ENCODE data around the gene BLTP3A.
"Not testable (repeated sequence)": the region's sequence is repeated elsewhere in the genome, so short reads cannot be mapped to it uniquely, and the experiment has no call there.

BLTP3A gene

DNA sequence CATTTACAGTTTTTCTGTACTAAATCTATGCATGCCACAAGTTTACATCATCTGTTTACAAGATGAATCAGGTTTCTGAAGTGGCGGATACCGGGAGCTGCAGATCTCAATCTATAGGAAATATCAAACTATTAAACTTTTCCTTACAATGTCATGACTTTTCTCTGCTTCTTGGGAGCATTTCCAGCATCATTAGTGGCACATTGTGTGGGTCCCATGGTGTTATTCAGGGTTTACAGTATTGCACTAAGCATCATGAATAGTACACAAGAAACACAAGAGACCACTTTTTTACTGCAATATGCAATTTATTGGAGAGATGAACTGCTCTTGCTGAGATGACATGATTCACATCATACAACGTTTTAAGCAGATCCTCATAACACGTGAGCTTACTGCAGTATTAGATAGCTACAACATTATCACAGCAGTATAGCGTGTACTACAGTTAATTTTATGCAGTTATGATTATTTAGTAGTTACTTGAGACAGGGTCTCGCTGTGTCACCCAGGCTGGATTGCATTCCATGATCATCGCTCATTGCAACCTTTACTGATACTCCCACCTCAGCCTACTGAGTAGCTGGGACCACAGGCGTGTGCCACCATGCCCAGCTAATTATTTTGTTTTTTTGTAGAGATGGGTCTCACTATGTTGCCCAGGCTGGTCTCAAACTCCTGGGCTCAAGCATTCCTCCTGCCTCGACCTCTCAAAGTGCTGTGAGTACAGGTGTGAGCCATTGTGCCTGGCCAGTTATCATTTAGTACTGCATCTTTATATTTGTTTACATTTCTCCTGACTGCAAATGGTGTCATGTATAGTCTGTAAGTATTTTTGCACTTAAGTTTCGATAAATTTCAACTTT lies 18.4 kb downstream of the BLTP3A start:
- Histone ChIP-seq H3K27ac (no peak overlapping the region), H3K4me3 (no peak overlapping the region)
- DNase-seq (ENCODE audit: low spot score): no peak
- TF ChIP-seq, protein P1, sequence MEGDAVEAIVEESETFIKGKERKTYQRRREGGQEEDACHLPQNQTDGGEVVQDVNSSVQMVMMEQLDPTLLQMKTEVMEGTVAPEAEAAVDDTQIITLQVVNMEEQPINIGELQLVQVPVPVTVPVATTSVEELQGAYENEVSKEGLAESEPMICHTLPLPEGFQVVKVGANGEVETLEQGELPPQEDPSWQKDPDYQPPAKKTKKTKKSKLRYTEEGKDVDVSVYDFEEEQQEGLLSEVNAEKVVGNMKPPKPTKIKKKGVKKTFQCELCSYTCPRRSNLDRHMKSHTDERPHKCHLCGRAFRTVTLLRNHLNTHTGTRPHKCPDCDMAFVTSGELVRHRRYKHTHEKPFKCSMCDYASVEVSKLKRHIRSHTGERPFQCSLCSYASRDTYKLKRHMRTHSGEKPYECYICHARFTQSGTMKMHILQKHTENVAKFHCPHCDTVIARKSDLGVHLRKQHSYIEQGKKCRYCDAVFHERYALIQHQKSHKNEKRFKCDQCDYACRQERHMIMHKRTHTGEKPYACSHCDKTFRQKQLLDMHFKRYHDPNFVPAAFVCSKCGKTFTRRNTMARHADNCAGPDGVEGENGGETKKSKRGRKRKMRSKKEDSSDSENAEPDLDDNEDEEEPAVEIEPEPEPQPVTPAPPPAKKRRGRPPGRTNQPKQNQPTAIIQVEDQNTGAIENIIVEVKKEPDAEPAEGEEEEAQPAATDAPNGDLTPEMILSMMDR (IDR thresholded peaks at IDR 0.05): no peak

DNA sequence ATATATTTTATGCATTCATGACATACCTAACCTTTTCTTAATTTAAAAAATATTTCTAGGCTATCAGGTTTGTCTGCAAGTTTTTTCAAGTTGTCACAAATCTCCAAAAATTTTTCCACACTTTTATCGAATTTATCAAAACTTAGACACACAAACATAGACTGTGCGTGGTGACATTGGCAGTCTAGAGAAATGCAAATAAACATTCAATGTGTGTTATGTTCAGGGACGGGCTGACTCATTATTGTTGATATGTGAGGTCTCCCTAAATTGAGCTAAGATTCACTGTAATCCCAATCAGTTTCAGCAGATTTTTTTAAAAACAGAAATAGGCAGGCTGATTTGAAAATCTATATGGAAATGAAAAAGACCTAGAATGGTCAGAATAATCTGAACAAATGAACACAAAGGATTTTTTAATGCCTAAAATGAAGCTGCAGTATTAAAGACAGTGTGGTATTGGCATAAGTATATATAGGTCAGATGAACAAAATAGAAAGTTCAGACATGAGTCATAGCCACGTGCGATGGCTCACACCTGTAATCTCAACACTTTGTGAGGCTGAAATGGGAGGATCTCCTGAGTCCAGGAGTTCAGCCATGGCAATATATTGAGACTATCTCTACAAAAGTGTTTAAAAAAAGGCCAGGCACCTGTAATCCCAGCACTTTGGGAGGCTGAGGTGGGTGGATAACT lies 19.2 kb downstream of the BLTP3A start:
- Histone ChIP-seq H3K27ac (no peak overlapping the region), H3K4me3 (no peak overlapping the region)
- no peak for DNase-seq (ENCODE audit: low spot score)
- TF ChIP-seq, protein P1 (IDR thresholded peaks at IDR 0.05): no peak

DNA sequence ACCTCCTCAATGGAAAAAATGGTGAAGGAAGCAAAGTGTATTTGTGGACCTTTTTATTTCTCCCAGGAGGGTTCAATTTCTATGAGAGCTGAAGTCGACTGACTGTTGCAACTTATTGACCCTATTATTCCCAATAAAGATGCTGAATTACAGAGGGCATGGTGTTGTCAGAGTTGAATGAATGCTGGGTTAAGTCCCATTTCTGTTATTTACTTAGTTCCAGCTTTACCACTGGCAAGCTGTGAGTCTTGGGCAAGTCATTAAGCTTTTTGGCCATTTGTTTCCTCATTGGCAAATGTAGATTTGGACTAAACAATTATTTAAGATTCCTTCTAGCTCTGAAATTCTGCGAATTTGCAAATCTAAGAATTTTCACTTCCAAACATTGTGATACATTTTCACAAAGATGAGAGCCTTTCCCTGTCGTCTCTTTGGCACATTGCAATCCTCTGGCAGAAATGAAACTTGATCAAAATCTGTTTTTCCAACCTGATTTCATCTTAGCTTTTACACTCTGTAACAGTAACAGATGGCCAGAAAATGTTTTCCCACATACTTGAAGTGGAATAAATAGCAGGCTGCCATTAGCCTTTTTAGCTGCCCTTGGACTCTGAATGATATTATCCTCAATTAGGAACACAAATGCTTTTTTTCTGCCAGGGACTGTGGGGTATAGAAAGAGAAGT lies 21.3 kb downstream of the BLTP3A start:
- no peak for DNase-seq (ENCODE audit: low spot score)
- Histone ChIP-seq H3K27ac (no peak overlapping the region), H3K4me3 (no peak overlapping the region)
- TF ChIP-seq, protein P1 (IDR thresholded peaks at IDR 0.05): no peak

DNA sequence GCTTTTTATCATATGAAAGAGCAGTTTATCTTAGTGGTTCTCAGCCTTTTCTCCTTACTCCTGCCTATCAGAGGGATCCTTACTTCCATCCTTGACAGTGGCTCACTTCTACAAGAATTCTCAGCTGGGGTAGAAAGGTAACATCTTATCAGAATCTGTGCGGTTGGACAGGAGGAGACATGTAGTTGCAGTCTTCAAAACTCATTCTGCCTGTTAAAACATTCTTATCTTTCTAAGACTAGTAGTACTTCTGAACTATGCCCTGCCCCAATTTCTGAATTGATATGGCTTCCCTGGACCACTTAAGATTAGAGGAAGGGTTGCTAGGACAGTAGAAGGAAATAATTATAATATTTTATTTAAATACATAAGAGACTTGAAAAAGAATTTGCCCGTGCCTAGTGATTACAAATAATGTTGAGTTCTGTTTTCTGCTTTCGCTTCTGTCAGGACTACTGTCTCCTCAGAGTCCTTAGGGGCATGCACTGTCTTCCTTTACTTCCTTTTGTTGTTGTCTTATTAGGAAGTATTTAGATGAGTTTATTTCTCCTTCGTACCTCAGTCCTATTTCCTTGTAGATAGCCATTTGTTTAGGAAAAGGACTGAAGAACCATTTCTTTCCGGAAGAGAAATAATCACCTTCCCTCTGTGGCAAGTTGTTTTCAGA lies 24.9 kb downstream of the BLTP3A start:
- Histone ChIP-seq H3K27ac (no peak overlapping the region), H3K4me3 (no peak overlapping the region)
- DNase-seq (ENCODE audit: low spot score): no peak
- TF ChIP-seq, protein P1 (IDR thresholded peaks at IDR 0.05): no peak

DNA sequence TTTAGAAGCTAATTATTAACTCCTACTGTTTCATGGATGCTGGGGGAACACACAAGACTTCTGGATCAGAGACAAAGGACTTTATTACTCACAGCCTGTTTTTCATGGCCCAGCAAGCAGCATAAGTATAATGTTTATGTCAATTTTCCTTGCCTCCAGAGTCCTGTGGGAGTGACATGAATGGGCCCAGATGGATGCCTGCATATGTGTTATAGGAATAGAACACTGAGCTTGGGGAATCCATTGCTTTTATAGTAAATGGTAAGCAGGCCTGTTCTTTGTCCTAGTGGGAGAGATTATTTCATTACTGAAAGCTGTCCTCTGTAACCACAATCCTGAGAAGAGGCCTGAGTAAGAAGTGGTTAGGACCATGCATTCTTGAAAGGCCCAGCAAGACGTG lies 25.6 kb downstream of the BLTP3A start:
- TF ChIP-seq, protein P1 (IDR thresholded peaks at IDR 0.05): no peak
- no peak for DNase-seq (ENCODE audit: low spot score)
- H3K27ac ChIP-seq: no peak overlapping the region
- no peak overlapping the region for H3K4me3 ChIP-seq

DNA sequence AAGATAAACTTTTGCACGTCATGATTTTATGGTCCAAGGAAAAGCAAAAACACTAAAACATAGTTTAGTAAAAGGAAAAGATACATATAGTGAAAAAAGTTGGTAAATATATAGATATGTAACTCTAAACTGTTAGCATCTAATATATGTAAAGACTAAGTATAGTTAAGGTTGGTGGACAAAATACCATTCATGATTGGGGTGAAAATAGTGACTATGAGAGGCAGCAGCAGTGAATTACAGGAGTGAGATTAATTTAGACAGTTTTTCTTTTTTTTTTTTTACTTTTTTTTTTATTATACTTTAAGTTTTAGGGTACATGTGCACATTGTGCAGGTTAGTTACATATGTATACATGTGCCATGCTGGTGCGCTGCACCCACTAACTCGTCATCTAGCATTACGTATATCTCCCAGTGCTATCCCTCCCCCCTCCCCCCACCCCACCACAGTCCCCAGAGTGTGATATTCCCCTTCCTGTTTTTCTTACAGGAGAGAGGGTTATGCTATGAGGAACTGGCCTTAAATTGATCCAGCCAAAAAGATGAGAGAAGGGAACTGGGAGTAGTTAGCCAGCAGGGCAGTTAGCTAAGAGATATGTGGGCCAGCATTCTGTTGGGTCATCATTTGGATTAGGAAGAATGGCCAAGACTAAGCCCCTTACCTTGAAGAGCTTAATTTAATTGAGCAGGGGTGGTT lies 27.1 kb downstream of the BLTP3A start:
- not testable (repeated sequence) for DNase-seq (ENCODE audit: low spot score); H3K4me3 ChIP-seq
- H3K27ac ChIP-seq: peak overlapping the region in 1 of 2 donors; percentile 28

Measured in coronary artery (tissue), 2 donors.